HEK293T (cell line): ENCODE data around the gene SYT15.
"Not testable (repeated sequence)": the region's sequence is repeated elsewhere in the genome, so short reads cannot be mapped to it uniquely, and the experiment has no call there.

ENCODE experiments used
- CTCF ChIA-PET: fragments of 350-600 bp; formaldehyde crosslinking; extraction: SDS; loops from one replicate; lab custom pipeline; 2021; ENCODE audit warnings: antibody characterized with exemption, inconsistent platforms; lab: Yijun Ruan, JAX
- POLR2A ChIA-PET: fragments of 350-600 bp; formaldehyde crosslinking; extraction: SDS; loops from one replicate; lab custom pipeline; 2020; ENCODE audit warnings: antibody characterized with exemption, inconsistent platforms; lab: Yijun Ruan, JAX
- DNase-seq: peaks from one replicate; pipeline ENCODE4 v3.0.0; 2012; ENCODE audit warnings: mixed read lengths; ENCODE audit errors: extremely low spot score

The SYT15 gene

GRCh38 chr10:46581997-46582396, 3.1 kb downstream of the SYT15 start:
- DNase-seq, CTCF ChIA-PET, POLR2A ChIA-PET: not testable (repeated sequence)

- CTCF ChIA-PET, DNase-seq, POLR2A ChIA-PET: not testable (repeated sequence)
Measured at GRCh38 chr10:46582568-46582967, 3.6 kb downstream of the SYT15 start.

DNA sequence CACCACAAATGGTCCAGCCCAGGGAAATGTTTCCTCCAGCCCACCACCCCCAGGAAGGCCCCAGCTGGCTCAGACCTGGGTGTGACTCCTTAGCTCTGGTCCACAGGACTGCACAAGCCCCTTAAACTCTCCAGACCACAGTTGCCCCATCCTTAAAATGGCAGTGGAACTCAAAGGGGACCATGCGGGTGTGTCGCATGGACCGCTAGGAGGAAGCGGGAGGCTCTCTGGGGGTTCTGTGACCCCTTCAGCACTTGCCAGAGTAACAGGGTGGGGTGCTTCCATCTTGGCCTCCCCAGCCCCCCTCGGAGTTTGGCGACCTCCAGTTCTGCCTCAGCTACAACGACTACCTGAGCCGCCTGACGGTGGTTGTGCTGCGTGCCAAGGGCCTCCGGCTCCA, 5.3 kb downstream of the SYT15 start:
- CTCF ChIA-PET, DNase-seq, POLR2A ChIA-PET: not testable (repeated sequence)

- POLR2A ChIA-PET, CTCF ChIA-PET, DNase-seq: not testable (repeated sequence)
Measured at GRCh38 chr10:46585246-46585645, 6.3 kb downstream of the SYT15 start.

DNA sequence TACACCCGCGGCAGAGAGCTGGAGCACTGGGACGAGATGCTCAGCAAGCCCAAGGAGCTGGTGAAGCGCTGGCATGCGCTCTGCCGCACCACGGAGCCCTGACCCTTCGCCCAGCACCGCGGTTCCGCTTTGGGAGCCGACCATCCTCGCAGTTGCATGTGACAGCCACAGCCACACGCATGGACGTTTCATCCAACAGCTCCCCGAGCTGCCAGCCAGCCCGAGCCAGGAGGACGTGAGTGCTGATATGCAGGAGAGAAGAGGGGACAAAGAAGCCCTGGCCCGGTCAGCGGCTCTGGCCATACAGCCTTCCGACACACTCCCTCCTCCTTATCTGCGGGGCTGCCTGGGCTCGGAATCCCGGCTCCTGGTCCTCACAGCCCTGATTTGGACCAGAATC, 8.6 kb downstream of the SYT15 start:
- POLR2A ChIA-PET, CTCF ChIA-PET, DNase-seq: not testable (repeated sequence)

DNA sequence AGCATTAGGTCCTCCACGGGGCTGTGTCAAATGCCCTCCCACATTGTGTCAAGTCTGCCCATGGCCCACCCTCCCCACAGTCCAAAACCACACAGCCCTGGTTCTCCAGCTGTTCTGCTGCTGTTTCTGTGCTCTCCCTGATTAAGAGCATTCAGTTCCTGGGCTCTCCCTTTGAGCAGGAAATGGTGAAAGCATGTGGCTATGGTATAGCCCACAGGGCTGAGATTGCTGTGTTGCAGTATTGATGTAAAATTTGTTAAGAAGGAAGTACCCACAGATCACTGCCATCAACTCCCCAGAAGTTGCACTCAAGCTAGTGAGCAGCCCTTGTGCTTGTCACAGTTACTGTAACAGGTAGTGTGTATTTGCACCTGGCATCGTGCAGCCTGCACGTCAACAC, 9.3 kb downstream of the SYT15 start:
- DNase-seq, CTCF ChIA-PET, POLR2A ChIA-PET: not testable (repeated sequence)

- DNase-seq, POLR2A ChIA-PET, CTCF ChIA-PET: not testable (repeated sequence)
Measured at GRCh38 chr10:46589589-46589988, 10.7 kb downstream of the SYT15 start.

GRCh38 chr10:46591053-46591452, 12.1 kb downstream of the SYT15 start:
- DNase-seq, POLR2A ChIA-PET, CTCF ChIA-PET: not testable (repeated sequence)

- POLR2A ChIA-PET, CTCF ChIA-PET, DNase-seq: not testable (repeated sequence)
Measured at GRCh38 chr10:46593307-46593706, 14.4 kb downstream of the SYT15 start.

DNA sequence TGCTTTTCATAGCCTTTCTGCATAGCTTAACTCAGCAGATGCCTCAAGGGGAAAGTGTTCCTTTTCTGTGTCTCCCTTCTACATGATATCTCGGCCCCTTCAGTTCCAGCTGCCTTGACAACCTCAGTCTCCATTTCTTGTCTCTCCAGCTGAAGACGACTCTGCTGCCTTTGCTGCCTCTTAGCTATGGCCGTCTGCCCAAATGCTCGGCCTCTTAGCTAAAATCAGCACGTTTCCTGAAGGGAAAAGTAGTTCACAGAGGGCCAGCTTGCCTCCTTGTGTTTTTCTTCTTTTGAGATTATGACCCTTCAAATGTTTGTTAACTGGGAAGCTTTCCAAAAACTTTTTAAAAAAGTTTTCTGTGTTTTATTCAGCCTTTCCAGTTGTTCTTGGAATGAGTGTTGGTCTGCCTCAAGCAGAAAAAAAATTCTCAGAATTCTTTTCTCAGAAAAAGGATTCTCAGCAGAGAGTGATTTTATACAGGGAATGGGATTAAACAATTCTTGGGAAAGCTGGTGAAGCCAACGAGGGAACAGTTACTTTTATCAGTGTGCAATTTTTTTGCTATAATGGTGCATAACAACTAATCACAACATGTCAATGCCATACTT, 15.6 kb downstream of the SYT15 start:
- CTCF ChIA-PET, DNase-seq, POLR2A ChIA-PET: not testable (repeated sequence)

GRCh38 chr10:46596570-46596969, 17.6 kb downstream of the SYT15 start:
- DNase-seq, POLR2A ChIA-PET, CTCF ChIA-PET: not testable (repeated sequence)

GRCh38 chr10:46597616-46598246, 18.8 kb downstream of the SYT15 start:
- POLR2A ChIA-PET, DNase-seq, CTCF ChIA-PET: not testable (repeated sequence)

- CTCF ChIA-PET, DNase-seq, POLR2A ChIA-PET: not testable (repeated sequence)
Measured at GRCh38 chr10:46600516-46600915, 21.6 kb downstream of the SYT15 start.

DNA sequence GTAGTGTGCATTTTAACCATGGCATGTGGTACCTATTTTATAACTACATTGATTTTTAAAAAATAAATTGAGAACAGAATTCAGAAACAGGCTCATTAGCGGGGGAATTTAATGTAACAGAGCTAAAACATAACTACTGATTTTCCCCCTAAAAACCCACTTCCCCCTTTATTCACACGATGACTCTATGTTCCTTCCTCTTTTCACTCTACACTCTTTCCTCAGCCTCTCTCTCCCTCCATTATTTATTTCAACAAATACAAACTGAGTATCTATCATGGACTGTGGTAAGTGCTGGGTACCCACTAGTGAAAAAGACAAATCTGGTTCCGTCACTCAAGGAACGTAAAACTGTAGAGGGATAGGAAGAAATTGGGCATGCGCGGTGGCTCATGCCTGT, 36.6 kb downstream of the SYT15 start:
- POLR2A ChIA-PET, CTCF ChIA-PET: not testable (repeated sequence)

GRCh38 chr10:46616227-46616626, 37.3 kb downstream of the SYT15 start:
- POLR2A ChIA-PET, DNase-seq, CTCF ChIA-PET: not testable (repeated sequence)

More for the DNA sequence above, 36.6 kb downstream of the SYT15 start:
- DNase-seq: not testable (repeated sequence)

- CTCF ChIA-PET, POLR2A ChIA-PET, DNase-seq: not testable (repeated sequence)
Measured at GRCh38 chr10:46617134-46617533, 38.2 kb downstream of the SYT15 start.

- CTCF ChIA-PET, POLR2A ChIA-PET, DNase-seq: not testable (repeated sequence)
Measured at GRCh38 chr10:46617913-46618312, 39.0 kb downstream of the SYT15 start.

DNA sequence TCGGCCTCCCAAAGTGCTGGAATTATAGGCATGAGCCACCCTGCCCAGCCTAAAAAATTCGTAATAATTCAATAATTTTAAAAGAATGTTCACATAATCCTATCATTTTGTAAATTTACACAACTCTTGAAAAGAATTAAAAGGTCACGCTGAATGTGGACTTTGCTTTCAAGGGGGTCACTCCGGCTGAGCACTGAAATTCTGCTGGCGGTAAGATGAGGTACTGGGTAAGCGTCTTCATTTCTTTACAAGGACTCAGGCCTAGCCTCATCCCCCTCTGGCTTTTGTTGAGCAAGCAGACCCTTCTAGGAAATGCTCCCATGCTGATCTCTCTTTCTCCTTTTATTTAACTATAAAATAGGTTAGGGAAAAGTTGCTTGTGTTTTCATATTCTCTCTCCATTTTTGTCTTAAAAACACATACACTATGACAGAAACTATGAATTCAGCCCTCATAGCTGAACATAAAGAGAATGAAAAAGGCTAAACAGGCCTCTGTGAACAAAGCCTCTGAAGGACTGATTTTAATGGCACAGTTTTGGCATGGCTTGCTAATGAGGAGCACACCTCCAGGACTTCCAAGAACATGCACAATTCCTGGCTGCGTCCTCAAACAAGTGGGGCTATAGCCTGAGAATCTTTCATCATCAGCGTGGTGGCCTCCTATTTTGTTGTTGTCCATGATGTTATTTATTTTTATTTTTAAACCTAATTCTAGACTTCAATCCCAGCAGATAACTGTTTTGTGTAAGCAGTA, 45.1 kb downstream of the SYT15 start:
- POLR2A ChIA-PET, CTCF ChIA-PET, DNase-seq: not testable (repeated sequence)

GRCh38 chr10:46629805-46630204, 50.9 kb downstream of the SYT15 start:
- DNase-seq, CTCF ChIA-PET, POLR2A ChIA-PET: not testable (repeated sequence)
